MM.1S (cell line): Measurements from ENCODE around the gene UBAP2L.

Experiments used
- EZH2 ChIP-seq: fragments of 300-600 bp; sonication (generic); optimal IDR thresholded peaks from 2 replicates; pipeline ENCODE3; 2017; ENCODE audit warnings: low read depth, mild to moderate bottlenecking, antibody characterized with exemption, low read length, mixed read lengths
- EZH2phosphoT487 ChIP-seq: fragments of 300-600 bp; sonication (generic); IDR thresholded peaks from 2 replicates; pipeline ENCODE4 v1.6.1; 2018; ENCODE audit warnings: antibody characterized with exemption, low read length
- TF ChIP-seq, protein P1 (sequence below): fragments of 300-600 bp; sonication (generic); IDR thresholded peaks from 2 replicates; pipeline ENCODE4 v1.5.1; 2016; ENCODE audit warnings: antibody characterized with exemption, low read length, mixed read lengths

DNA sequence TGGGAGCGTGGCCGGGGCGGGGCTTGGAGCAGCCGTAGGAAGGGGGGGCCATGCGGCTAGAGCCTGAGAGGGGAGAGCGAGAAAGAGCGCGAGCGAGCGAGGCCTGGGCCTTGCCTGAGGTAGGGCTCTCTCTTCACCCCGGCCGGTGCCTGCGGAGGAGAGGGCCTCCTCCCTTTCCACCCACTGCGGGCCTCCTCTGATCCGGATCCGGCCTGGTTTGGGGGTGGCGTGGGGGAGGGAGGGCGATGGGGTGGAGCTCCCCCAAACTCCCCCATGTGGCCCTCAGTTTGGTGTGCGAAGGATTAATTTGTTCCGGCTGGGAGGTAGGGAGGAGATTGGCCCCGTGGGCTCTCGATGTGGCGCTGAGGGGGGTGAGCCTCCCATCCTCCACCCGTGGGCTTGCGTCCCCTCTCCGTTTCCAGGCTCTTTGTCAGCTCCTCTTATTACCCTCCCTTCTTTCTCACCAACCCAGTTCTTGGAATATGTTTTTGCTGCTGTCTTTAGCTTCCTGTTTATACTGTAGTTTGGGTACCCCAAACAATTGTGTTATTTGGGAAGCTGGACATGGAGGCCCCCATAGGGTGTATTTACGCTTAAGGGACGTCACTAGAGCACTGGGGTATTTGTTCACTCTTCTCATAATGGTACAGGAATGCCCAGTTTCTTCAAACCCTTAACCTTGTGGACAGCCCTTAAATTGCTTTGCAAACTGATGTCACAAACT lies 685 bp downstream of the UBAP2L start:
- TF ChIP-seq EZH2 = no peak
- TF ChIP-seq, protein P1, sequence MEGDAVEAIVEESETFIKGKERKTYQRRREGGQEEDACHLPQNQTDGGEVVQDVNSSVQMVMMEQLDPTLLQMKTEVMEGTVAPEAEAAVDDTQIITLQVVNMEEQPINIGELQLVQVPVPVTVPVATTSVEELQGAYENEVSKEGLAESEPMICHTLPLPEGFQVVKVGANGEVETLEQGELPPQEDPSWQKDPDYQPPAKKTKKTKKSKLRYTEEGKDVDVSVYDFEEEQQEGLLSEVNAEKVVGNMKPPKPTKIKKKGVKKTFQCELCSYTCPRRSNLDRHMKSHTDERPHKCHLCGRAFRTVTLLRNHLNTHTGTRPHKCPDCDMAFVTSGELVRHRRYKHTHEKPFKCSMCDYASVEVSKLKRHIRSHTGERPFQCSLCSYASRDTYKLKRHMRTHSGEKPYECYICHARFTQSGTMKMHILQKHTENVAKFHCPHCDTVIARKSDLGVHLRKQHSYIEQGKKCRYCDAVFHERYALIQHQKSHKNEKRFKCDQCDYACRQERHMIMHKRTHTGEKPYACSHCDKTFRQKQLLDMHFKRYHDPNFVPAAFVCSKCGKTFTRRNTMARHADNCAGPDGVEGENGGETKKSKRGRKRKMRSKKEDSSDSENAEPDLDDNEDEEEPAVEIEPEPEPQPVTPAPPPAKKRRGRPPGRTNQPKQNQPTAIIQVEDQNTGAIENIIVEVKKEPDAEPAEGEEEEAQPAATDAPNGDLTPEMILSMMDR = no peak; the same call in 1 of the 2 replicates
- TF ChIP-seq EZH2phosphoT487 = no peak
